CD4-positive, alpha-beta T cell (primary cell): ENCODE results near the gene APC2. TPM values are rescaled to one million over a fixed set of nuclear protein-coding genes. Genes with fewer than 3 reads are reported as not detected.

ENCODE experiments used
- ATAC-seq: fragments of 200-7000 bp; cut with Tn5 transposase; one replicate; pipeline ENCODE4 v1.10.0; 2022; ENCODE audit warnings: mild to moderate bottlenecking; ENCODE audit not compliant: poor library complexity
- CTCF ChIA-PET: fragments of 350-600 bp; sonication (Branson Sonifier 250); formaldehyde crosslinking; loops from one replicate; lab custom pipeline; 2021; ENCODE audit warnings: antibody characterized with exemption, inconsistent platforms; lab: Charles Lee
- POLR2A ChIA-PET: fragments of 350-600 bp; sonication (Branson Sonifier 250); formaldehyde crosslinking; loops from one replicate; lab custom pipeline; 2021; ENCODE audit warnings: antibody characterized with exemption, inconsistent platforms; lab: Charles Lee
- DNase-seq, 14 experiments: peaks; one replicate each; pipeline ENCODE4 v3.0.0-alpha.2; 2013 to 2020; ENCODE audit warnings: mixed read lengths in 2 of 14
- H3K27ac ChIP-seq, 2 donors: one replicate each; pipeline versions ENCODE4 v1.5.1 to v1.7.0; 2013; ENCODE audit warnings: low read length in 2 of 2, low read depth in 1 of 2, mild to moderate bottlenecking in 1 of 2
- H3K27me3 ChIP-seq, 2 experiments: 1 replicate in 1 of 2; 2 replicates in 1 of 2; pipeline versions ENCODE4 v1.6.1 to v1.7.0; 2013; ENCODE audit warnings: low read length in 2 of 2, control low read depth in 1 of 2, mild to moderate bottlenecking in 1 of 2, moderate library complexity in 1 of 2; ENCODE audit not compliant: insufficient read depth in 2 of 2, control insufficient read depth in 1 of 2
- H3K36me3 ChIP-seq: one replicate; pipeline ENCODE4 v1.6.1; 2013; ENCODE audit warnings: low read length, control low read depth; ENCODE audit not compliant: insufficient read depth
- H3K4me1 ChIP-seq: one replicate; pipeline ENCODE4 v1.6.1; 2013; ENCODE audit warnings: low read length, control low read depth; ENCODE audit not compliant: insufficient read depth
- H3K4me3 ChIP-seq: one replicate; pipeline ENCODE4 v1.5.1; 2013; ENCODE audit warnings: mild to moderate bottlenecking, low read length, moderate library complexity
- H3K9me3 ChIP-seq, 2 experiments: 1 replicate in 1 of 2; 2 replicates in 1 of 2; pipeline versions ENCODE4 v1.6.1 to v1.7.0; 2013; ENCODE audit warnings: low read length in 2 of 2, mild to moderate bottlenecking in 2 of 2, control low read depth in 1 of 2, moderate library complexity in 1 of 2; ENCODE audit not compliant: control insufficient read depth in 1 of 2, insufficient read depth in 1 of 2
- H3K27ac Mint-ChIP-seq: one replicate; pipeline ENCODE4 v1.8.0; 2020; ENCODE audit warnings: mixed read lengths
- H3K27me3 Mint-ChIP-seq: one replicate; pipeline ENCODE4 v1.8.0; 2021; ENCODE audit warnings: mixed read lengths
- H3K36me3 Mint-ChIP-seq: one replicate; pipeline ENCODE4 v1.8.0; 2021; ENCODE audit warnings: low read depth, mixed read lengths
- H3K4me1 Mint-ChIP-seq: one replicate; pipeline ENCODE4 v1.8.0; 2021; ENCODE audit warnings: low read depth, mixed read lengths
- H3K4me3 Mint-ChIP-seq: one replicate; pipeline ENCODE4 v1.8.0; 2020; ENCODE audit warnings: mild to moderate bottlenecking, mixed read lengths
- H3K9me3 Mint-ChIP-seq: one replicate; pipeline ENCODE4 v1.8.0; 2020; ENCODE audit warnings: mixed read lengths
- intact Hi-C, 2 experiments: fragments of 100-400 bp; cut with DNase I in 1 of 2; cut with micrococcal nuclease in 1 of 2; formaldehyde crosslinking; loops; one replicate each; pipeline versions ENCODE4 v1.15.1 to v1.9.0; 2023 to 2025; cut with DNase I, micrococcal nuclease
- total RNA-seq, 174 experiments: library from RNA in 2 of 174; stranded (reverse) in 2 of 174; gene quantifications; one replicate each; pipeline ENCODE4 v1.2.3 and lab custom pipeline; 2021 to 2026
- TF ChIP-seq, protein P1 (sequence below): fragments of 200-600 bp; IDR thresholded peaks from one replicate; pipeline ENCODE4 v1.8.0; 2022; ENCODE audit warnings: antibody characterized with exemption, mild to moderate bottlenecking

APC2 gene
- total RNA-seq, 2 experiments from 2014 or later, result 0.20 to 0.30 TPM

DNA sequence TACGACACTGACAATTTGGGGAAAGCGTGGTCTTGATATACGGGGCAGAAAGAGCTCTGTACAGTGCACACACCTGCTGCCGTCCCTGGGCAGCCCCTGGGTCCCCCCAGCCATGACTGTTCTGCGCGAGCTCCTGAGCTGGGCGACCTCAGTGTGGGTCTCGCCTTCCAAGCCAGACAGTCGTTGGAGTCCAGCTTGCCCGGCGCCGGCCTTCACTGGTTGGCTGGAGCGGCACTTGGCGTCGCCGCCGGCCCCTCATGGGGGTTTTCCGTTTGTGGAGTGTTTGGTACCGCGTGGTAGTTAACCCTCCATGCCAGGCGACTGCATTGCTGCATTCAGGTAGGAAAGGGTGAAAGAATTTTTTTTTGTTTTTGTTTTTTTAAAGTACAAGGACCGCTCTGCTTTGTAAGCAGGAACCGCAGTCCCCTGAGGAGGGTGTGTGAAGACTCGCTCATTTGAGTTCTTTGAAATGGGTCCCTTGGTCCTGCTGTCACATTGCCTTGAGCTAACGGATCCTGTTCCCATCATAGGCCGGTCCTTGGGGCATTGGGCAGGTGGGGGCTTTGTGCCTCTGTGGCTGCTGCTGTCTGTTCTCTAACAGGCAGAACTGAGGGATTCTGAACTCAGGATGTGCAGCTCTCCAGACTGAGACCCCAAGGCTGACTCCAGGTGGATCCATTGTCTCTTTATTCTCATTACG, 22.6 kb upstream of the APC2 start:
- ChIA-PET POLR2A (no interaction called here), CTCF (no interaction called here)
- Histone ChIP-seq H3K27me3 (no peaks in the 10 kb centered on the region), H3K9me3 (no peaks in the 10 kb centered on the region), H3K27ac (no peak overlapping the region), H3K36me3 (peaks cover 83% of the 10 kb centered on the region), H3K4me1 (no peaks in the 10 kb centered on the region), H3K4me3 (no peak overlapping the region)
- DNase-seq, result no peak
- ATAC-seq, result no peak
- H3K27ac Mint-ChIP-seq, result no peak overlapping the region
- TF ChIP-seq, protein P1, sequence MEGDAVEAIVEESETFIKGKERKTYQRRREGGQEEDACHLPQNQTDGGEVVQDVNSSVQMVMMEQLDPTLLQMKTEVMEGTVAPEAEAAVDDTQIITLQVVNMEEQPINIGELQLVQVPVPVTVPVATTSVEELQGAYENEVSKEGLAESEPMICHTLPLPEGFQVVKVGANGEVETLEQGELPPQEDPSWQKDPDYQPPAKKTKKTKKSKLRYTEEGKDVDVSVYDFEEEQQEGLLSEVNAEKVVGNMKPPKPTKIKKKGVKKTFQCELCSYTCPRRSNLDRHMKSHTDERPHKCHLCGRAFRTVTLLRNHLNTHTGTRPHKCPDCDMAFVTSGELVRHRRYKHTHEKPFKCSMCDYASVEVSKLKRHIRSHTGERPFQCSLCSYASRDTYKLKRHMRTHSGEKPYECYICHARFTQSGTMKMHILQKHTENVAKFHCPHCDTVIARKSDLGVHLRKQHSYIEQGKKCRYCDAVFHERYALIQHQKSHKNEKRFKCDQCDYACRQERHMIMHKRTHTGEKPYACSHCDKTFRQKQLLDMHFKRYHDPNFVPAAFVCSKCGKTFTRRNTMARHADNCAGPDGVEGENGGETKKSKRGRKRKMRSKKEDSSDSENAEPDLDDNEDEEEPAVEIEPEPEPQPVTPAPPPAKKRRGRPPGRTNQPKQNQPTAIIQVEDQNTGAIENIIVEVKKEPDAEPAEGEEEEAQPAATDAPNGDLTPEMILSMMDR, result no peak
- peaks cover 68% of the 10 kb centered on the region for H3K36me3 Mint-ChIP-seq
- no peak overlapping the region for H3K4me3 Mint-ChIP-seq
- H3K9me3 Mint-ChIP-seq, result no peaks in the 10 kb centered on the region
- intact Hi-C loops, result no loop called here
- no peaks in the 10 kb centered on the region for H3K27me3 Mint-ChIP-seq
- peaks cover 4% of the 10 kb centered on the region for H3K4me1 Mint-ChIP-seq

DNA sequence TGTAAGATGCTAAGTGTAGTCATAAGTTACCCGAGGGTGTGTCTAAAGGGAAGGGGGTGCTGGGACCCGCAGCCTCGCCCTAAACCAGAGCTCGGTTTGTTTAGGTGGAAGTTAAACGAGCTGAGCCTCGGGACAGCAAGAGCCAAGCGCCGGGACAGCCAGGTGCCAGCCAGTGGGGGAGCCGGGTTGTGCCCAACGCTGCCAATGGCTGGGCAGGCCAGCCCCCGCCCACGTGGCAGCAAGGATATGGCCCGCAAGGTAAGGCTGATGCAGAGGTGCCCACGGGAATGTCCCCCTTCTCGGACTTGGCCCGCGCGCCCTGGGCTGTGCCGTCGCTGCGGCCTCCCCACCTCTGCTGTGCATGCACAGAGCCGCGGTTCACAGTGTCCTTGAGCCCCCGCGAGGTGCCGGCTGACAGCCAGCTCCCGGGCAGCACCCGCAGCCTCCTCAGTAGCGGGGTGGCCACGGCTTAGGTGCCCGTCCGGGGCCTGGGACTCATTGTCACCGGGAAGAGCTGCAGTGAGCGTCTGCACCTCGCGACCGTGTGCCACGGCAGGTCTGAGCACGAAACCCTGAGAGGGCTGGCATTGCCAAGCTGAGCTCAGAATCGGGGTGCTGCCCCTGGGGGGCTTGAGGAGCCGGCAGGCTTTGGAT, 21.1 kb upstream of the APC2 start:
- no peaks in the 10 kb centered on the region for H3K4me1 Mint-ChIP-seq
- Histone ChIP-seq H3K27me3 (no peaks in the 10 kb centered on the region), H3K4me3 (no peak overlapping the region), H3K9me3 (no peaks in the 10 kb centered on the region), H3K4me1 (no peaks in the 10 kb centered on the region), H3K27ac (no peak overlapping the region), H3K36me3 (peaks cover 84% of the 10 kb centered on the region)
- H3K36me3 Mint-ChIP-seq, result peaks cover 59% of the 10 kb centered on the region
- H3K4me3 Mint-ChIP-seq, result no peak overlapping the region
- TF ChIP-seq, protein P1, result no peak
- no peak for DNase-seq
- no peaks in the 10 kb centered on the region for H3K27me3 Mint-ChIP-seq
- intact Hi-C loops, result no loop called here
- ATAC-seq, result no peak
- no peaks in the 10 kb centered on the region for H3K9me3 Mint-ChIP-seq
- no peak overlapping the region for H3K27ac Mint-ChIP-seq
- ChIA-PET POLR2A (interaction anchor here (1.1 kb wide), 1 partner anchor 16 kb away, joined by 3 read pairs; no protein-coding TSS in a partner anchor), CTCF (no interaction called here)

DNA sequence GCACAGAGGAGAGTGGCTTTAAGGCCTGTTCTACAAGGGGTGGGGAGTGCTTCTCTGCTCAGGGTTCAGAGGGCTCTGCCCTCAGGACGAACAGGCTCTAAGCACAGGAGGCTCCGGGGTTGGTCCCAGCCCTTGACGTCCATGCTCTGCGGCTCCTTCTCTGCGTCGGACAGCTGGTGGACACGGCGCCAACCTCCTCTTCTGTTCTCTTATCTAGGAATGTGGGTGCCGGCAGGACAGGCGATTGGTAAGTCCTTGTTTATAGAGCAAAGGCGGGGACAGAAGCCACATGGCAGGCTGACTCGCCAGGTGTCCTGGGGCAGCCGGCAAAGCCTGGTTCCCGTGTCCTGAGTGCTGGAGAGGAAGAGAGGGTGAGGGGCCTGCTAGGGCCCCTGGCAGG, 20.2 kb upstream of the APC2 start:
- Mint-ChIP-seq H3K36me3 (peaks cover 54% of the 10 kb centered on the region), H3K4me1 (no peaks in the 10 kb centered on the region), H3K9me3 (no peaks in the 10 kb centered on the region), H3K4me3 (no peak overlapping the region), H3K27ac (no peak overlapping the region), H3K27me3 (no peaks in the 10 kb centered on the region)
- ChIA-PET CTCF (no interaction called here), POLR2A (no interaction called here)
- TF ChIP-seq, protein P1, result no peak
- no peak overlapping the region for H3K4me3 ChIP-seq
- H3K9me3 ChIP-seq, result no peaks in the 10 kb centered on the region
- H3K27me3 ChIP-seq, result no peaks in the 10 kb centered on the region
- no peak overlapping the region for H3K27ac ChIP-seq
- DNase-seq (no peak), ATAC-seq (no peak)
- intact Hi-C loops, result no loop called here
- H3K4me1 ChIP-seq, result no peaks in the 10 kb centered on the region
- peaks cover 85% of the 10 kb centered on the region for H3K36me3 ChIP-seq
